NCI-H128 (cell line): ENCODE data around the gene MRPS34.

Experiments
- DNase-seq: peaks from one replicate; lab custom pipeline; 2025; ENCODE audit not compliant: unreplicated experiment; lab: John Stamatoyannopoulos, UW

MRPS34 gene

DNA sequence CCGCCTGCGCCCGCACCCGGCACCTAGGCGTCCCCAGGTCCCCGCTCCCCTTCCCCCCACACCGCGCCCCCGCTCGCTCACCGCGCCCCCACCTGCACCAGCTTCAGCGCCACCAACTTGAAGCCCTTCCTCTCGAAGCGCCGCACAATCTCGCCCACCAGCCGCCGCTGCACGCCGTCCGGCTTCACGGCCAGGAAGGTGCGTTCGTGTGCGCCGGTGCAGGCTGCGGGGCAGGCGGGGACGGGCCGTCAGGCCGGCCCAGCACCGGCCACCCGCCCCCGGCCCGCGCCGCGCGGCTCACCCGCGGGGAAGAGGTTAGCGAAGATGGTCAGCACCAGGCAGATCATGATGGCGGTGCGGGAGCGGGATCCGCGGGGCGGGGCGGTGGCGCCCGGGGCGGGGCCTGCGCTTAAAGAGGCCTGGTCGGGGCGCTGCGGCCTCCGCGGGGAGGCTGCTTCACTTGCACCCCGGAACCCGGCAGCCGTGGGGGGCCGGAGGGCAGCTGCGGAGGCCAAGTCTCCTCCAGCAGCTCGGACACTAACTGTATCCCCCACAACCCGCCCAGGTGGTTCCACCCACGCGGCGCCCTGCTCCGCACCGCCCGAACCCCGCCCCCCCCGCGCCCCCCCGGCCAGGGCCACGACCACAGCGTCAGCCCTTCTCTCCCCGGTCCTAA, 1.6 kb downstream of the MRPS34 start, which contains the start of gene NME3:
Gene NME3 (minus strand): TSS at position 356 of the 676 bp plus-strand sequence. CDS start 9 bp downstream, at position 347.
- no peak for DNase-seq

DNA sequence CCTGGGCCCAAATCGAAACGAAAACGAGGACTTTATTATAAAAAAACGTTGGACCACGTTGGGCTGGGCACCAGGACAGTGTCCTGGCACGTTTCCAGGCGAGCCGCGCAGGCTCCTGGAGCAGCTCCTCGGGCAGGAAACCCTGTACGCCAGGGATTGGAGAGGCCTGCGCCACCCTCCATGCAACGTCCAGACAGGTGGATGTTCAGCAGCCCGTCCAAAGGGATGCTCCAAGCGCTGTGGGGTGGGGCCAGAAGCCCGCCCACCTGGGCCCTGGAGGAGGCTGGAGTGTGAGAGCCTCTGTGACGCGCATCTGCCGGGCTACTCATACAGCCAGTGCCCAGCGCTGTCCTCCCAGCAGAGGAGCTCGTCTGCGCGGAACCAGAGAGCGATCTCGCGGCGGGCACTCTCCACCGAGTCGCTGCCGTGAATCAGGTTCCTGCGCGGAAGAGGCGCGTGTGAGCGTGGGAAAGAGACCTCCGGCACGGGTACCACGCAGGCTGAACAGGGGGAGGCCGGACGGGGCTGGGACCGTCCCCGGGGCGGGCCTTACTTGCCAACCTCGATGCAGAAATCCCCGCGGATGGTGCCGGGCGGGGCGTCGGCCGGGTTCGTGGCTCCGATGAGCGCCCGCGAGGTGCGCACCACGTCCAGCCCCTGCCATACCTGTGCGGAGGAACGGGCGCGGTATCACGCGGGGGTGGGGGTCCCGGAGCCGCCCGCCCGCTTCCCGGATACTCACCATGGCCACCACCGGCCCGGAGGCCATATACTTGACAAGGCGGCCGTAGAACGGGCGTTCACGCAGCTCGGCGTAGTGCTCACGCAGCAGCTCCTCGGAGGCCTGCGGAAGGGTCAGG, 2.4 kb downstream of the MRPS34 start:
- DNase-seq = no peak

- DNase-seq = no peak
Measured at GRCh38 chr16:1769402-1770300, 3.3 kb downstream of the MRPS34 start.

DNA sequence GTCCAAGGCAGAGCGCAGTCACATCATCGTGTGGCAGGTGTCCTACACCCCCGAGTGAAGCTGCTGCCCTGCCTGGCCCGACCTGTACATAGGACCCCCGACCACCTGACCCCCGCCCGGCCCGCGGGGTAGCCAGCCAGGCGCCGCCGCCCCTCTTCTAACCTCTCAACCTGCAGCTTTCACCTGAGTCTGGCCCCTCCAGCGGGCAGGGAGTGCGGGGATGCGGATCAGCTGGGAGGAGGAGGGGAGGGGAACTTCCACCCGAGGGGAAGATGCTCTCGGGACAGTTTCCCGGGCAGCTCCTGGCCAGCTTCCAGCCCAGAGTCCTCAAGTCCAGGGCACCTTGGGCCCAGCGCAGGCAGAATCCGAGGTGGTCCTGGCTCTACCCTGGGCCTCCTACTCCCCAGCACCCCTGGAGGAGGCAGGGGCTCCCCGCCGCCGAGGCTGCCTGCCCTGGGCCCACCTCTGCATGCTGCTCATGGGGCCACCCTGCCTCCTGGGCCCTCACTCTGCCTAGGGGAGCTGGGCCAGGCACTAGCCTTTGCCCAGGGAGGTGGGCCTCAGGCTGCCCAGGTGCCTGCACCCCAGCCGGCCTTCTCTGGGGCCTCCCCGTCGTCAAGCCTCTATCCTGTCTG, 4.0 kb downstream of the MRPS34 start:
- DNase-seq = no peak

DNA sequence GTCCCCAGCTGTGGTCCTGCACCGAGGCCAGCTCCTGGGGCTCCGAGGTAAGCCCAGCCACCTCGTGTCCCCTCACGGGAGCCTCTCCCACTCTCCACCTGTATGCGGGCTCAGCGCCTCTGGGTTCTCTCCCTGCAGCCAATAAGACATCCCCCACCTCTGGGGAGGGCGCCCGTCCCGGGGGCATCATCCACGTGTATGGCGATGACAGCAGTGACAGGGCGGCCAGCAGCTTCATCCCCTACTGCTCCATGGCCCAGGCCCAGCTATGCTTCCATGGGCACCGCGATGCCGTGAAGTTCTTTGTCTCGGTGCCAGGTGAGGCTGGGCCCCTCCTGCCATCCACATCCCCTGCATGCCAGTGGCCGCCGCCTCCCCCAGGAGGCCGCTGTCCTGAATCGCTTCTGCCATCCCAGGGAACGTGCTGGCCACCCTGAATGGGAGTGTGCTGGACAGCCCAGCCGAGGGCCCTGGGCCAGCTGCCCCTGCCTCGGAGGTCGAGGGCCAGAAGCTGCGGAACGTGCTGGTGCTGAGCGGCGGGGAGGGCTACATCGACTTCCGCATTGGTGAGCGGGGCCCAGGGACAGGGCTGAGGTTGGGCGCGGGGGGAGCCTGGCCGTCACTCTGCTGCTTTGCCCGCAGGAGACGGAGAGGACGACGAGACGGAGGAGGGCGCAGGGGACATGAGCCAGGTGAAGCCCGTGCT, 4.7 kb downstream of the MRPS34 start:
- no peak for DNase-seq

DNA sequence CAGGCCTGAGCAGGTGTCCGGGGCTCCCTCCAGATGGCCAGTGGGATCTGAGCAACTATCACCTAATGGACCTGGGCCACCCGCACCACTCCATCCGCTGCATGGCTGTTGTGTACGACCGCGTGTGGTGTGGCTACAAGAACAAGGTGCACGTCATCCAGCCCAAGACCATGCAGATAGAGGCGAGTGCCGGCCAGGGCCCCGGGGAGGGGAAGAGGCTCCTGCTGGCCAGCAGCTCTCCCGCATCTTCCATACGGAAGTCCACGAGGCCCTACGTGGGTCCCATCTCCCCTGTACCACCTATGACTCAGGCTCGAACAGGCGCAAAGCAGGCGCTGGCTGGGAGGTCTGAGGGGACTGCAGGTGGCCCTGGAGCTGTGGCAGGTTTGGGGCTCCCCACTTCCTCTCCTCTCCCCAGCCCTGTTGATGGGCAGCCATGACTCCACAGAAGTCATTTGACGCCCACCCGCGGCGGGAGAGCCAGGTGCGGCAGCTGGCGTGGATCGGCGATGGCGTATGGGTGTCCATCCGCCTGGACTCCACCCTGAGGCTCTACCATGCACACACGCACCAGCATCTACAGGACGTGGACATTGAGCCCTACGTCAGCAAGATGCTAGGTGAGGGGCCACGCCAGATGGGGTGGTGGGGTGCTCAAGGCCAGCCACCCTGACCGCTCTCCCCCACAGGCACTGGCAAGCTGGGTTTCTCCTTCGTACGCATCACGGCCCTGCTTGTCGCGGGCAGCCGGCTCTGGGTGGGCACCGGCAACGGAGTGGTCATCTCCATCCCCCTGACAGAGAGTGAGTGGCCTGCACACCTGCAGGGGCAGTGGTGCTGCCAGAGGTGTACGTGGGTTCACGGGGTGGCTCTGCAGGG, 5.6 kb downstream of the MRPS34 start:
- no peak for DNase-seq

DNA sequence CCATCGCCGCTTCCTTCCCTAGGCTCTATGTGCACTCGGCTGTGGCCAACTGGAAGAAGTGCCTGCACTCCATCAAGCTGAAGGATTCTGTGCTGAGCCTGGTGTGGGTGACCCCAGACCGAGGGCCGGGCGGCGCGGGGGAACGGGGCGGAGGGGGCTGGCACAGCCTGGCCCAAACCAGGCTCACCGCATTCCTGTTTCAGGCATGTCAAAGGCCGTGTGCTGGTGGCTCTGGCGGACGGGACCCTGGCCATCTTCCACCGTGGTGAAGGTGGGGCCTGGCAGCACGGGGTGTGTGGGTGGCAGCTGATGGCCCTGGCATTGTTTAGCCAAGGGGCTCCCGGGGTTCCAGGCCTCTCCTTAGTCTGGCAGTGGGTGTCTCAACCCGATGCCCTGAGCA, 6.2 kb downstream of the MRPS34 start:
- no peak for DNase-seq

DNA sequence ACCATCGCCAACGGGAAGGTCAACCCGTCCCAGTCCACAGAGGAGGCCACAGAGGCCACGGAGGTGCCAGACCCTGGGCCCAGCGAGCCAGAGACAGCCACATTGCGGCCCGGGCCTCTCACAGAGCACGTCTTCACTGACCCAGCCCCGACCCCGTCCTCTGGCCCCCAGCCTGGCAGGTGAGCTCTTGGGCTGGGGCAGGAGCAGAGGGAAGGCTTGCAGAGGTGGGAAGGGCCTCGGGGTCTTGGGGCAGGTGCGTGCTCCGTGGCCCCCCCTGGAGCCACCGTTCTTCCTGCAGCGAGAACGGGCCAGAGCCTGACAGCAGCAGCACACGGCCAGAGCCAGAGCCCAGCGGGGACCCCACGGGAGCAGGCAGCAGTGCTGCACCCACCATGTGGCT, 6.7 kb downstream of the MRPS34 start:
- no peak for DNase-seq

- no peak for DNase-seq
Measured at GRCh38 chr16:1765826-1766225, 7.1 kb downstream of the MRPS34 start.

DNA sequence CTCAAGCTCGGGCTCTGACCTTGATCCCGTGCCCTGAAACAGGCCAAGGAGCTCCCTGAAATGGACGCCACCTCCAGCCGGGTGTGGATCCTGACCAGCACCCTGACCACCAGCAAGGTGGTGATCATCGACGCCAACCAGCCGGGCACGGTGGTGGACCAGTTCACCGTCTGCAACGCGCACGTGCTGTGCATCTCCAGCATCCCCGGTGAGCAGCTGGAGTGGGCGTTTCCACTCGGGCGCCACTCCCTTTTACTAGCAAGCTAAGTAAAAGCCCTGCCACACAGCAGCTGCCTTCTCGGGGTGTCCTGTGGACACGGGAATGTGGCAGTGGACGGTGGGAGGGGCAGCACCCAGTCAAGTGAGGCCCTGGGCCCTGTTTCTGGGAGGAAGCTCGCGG, 8.0 kb downstream of the MRPS34 start:
- no peak for DNase-seq

GRCh38 chr16:1763521-1764511, 9.1 kb downstream of the MRPS34 start:
- DNase-seq = no peak

DNA sequence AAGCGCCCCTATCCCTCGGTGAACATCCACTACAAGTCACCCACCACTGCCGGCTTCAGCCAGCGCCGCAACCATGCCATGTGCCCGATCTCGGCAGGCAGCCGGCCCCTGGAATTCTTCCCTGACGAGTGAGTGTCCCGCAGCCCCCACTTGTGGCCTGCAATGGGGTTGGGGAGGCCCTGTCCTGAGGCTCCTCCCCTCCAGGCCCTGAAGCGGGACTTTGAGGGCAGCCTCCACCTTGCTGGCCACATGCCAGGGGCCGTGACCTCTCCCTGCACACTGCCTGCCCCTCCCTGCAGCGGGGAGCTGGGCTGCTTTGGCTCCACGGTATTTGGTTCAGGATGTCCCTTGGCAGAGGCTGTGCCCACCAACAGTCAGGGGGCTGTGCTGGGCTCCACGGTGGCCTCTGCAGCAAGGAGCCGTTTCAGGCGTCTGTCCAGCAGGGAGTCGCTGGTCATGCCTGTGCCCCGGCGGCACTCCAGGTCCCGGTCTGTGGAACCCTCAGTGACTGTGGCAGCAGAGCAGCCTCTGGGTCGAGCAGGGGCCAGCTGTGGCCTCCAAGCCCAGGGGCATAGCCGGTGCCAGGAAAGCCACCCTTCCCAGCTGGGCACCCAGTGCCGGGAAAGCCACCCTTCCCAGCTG, 9.9 kb downstream of the MRPS34 start:
- no peak for DNase-seq

DNA sequence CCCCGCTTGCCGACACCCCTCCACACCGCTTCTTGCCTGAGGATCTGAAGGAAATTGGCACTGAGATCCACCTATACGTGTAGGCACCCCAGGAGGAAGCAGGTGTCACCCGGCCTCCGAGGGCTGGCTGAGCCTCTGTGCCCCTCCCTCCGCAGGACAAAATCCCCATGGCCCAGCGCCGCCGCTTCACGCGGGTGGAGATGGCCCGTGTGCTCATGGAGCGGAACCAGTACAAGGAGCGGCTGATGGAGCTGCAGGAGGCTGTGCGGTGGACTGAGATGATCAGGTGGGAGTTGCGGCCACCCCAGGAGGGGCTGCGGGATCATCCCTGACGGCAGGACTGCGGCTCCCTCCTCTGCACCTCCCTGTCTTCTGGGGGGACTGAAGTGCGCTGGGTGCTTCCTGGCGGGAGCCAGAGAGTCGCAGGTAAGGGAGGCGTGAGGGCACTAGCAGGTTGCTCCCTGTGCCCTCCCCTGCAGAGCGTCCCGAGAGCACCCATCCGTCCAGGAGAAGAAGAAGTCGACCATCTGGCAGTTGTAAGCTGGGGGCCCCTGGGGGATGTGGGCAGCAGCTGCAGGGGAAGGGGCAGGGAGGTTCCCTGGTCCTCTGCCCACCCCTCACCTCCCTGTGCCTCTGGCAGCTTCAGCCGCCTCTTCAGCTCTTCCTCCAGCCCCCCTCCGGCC, 10.6 kb downstream of the MRPS34 start:
- DNase-seq = no peak

- DNase-seq = no peak
Measured at GRCh38 chr16:1761751-1762150, 11.2 kb downstream of the MRPS34 start.

- no peak for DNase-seq
Measured at GRCh38 chr16:1760911-1761310, 12.0 kb downstream of the MRPS34 start.

DNA sequence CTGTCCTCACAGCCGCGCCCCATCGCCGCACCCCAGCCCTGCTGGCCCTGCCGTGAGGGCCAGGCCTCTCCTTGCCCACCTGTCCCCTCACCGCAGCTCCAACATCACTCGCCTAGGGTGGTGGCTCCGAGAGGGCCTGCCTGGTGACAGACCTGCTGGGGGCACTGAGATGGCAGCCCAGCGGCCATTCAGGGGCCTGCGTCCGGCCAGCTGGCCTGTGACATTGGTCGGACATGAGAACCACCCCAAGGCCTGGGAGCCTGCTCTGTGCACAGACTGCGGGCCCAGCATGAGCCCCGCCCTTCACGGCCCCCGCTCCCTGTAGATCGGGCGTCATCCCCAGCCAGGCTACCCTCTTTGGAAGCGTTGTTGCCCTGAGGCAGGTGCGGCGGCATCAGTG, 13.4 kb downstream of the MRPS34 start:
- DNase-seq = no peak

DNA sequence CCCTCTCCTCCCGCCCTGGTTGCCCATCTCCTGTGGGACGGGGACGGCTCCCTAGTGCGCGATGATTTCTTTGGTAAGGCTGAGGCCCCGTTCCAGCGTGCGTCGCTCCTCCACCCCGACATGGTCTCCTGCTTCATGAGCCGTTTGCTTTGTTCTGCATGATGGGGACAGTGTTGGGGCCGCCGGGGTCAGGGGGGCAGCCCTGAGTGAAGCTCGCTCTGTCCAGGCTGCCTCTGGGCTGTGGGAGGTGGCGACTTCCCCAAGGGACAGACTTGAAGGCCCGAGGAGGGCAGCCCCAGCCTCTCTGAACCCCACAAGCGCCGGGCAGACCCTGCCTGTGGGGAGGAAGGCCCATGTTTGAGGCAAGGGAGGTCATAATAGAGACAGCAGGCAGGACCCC, 14.0 kb downstream of the MRPS34 start:
- DNase-seq = no peak
